Hepatocyte (in vitro differentiated cells): Measurements from ENCODE around the gene HLX. TPM values are rescaled to one million over a fixed set of nuclear protein-coding genes. Genes with fewer than 3 reads are reported as not detected.

Source experiments
- DNase-seq: peaks from one replicate; pipeline ENCODE4 v3.0.0-alpha.2; 2016; ENCODE audit warnings: low spot score
- H2AFZ ChIP-seq: fragments of 200-600 bp; sonication (generic); 2 replicates; pipeline ENCODE4 v1.6.0; 2016; ENCODE audit warnings: antibody characterized with exemption, mild to moderate bottlenecking
- H3K27ac ChIP-seq: fragments of 200-600 bp; sonication (generic); 2 replicates; pipeline ENCODE4 v1.5.1; 2016; ENCODE audit warnings: mild to moderate bottlenecking
- H3K27me3 ChIP-seq: fragments of 200-600 bp; sonication (generic); 2 replicates; pipeline ENCODE4 v1.6.1; 2016
- H3K36me3 ChIP-seq: fragments of 200-600 bp; sonication (generic); replicated peaks from 2 replicates; pipeline ENCODE4 v1.5.1; 2016; ENCODE audit warnings: low read depth; ENCODE audit not compliant: insufficient read depth
- H3K4me1 ChIP-seq: fragments of 200-600 bp; sonication (generic); 2 replicates; pipeline ENCODE4 v1.5.1; 2016; ENCODE audit warnings: mild to moderate bottlenecking, moderate library complexity; ENCODE audit not compliant: insufficient read depth
- H3K4me2 ChIP-seq: fragments of 200-600 bp; sonication (generic); 2 replicates; pipeline ENCODE4 v1.6.0; 2016
- H3K4me3 ChIP-seq: fragments of 200-600 bp; sonication (generic); 2 replicates; pipeline ENCODE4 v1.5.1; 2016; ENCODE audit warnings: mild to moderate bottlenecking
- H3K79me2 ChIP-seq: fragments of 200-600 bp; sonication (generic); 2 replicates; pipeline ENCODE4 v1.6.0; 2017; ENCODE audit warnings: mild to moderate bottlenecking
- H3K9me2 ChIP-seq: fragments of 200-600 bp; sonication (generic); replicated peaks from 2 replicates; pipeline ENCODE4 v1.6.0; 2017; ENCODE audit warnings: mild to moderate bottlenecking; ENCODE audit not compliant: insufficient read depth
- H3K9me3 ChIP-seq: fragments of 200-600 bp; sonication (generic); 2 replicates; pipeline ENCODE4 v1.5.1; 2016; ENCODE audit warnings: low read depth, mild to moderate bottlenecking
- H4K20me1 ChIP-seq: fragments of 200-600 bp; sonication (generic); 2 replicates; pipeline ENCODE4 v1.6.0; 2016; ENCODE audit warnings: mild to moderate bottlenecking; ENCODE audit not compliant: insufficient read depth, poor library complexity, severe bottlenecking
- EZH2 ChIP-seq: fragments of 200-600 bp; sonication (generic); IDR thresholded peaks from 2 replicates; pipeline ENCODE4 v1.6.1; 2016; ENCODE audit warnings: antibody characterized with exemption, mild to moderate bottlenecking, borderline replicate concordance
- EZH2phosphoT487 ChIP-seq: fragments of 200-600 bp; sonication (generic); IDR thresholded peaks from one replicate; pipeline ENCODE4 v1.6.1; 2018; ENCODE audit warnings: antibody characterized with exemption, mild to moderate bottlenecking, low read depth, moderate library complexity; ENCODE audit not compliant: unreplicated experiment, severe bottlenecking
- WGBS: methylation state at CpG from one replicate; pipeline ENCODE4 v1.1.6; 2016; ENCODE audit warnings: low lambda C conversion rate; ENCODE audit errors: missing lambda C conversion rate; 5-methylcytosine and 5-hydroxymethylcytosine counted together
- polyA plus RNA-seq: library from polyadenylated mRNA; unstranded; fragments of >200 nt; fragmentation: Nextera tagmentation; extraction: Ambion mirVana; gene quantifications from 2 replicates; pipeline ENCODE4 v1.2.1, GENCODE V29; 2016
- total RNA-seq: library from RNA; depleted of rRNA; stranded (reverse); fragments of >200 nt; gene quantifications from 2 replicates; pipeline ENCODE4 v1.2.3, GENCODE V29; 2014
- TF ChIP-seq, protein P1 (sequence below): fragments of 200-600 bp; sonication (generic); IDR thresholded peaks from 2 replicates; pipeline ENCODE4 v1.5.1; 2016; ENCODE audit warnings: antibody characterized with exemption, mild to moderate bottlenecking; ENCODE audit not compliant: poor library complexity

Gene HLX
- total and polyA plus RNA-seq, 2 experiments from 2014 or later, result 1.4 to 6.1 TPM

DNA sequence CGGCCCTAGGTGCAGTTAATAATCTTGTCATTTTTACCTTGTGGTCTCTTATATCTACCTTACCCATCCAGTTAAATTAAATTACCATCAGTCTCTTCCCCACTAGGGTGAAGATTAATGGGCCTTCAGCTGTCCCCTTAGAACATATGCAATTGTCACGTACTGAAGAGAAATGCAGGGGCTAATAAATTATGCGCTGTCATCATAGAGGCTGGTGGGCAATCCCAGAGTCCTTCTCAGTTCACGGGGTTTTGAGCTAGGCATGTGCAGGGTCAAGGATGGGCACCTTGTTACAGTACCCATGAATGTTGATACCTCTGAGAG is 35.8 kb downstream of the HLX start:
- TF ChIP-seq, protein P1, sequence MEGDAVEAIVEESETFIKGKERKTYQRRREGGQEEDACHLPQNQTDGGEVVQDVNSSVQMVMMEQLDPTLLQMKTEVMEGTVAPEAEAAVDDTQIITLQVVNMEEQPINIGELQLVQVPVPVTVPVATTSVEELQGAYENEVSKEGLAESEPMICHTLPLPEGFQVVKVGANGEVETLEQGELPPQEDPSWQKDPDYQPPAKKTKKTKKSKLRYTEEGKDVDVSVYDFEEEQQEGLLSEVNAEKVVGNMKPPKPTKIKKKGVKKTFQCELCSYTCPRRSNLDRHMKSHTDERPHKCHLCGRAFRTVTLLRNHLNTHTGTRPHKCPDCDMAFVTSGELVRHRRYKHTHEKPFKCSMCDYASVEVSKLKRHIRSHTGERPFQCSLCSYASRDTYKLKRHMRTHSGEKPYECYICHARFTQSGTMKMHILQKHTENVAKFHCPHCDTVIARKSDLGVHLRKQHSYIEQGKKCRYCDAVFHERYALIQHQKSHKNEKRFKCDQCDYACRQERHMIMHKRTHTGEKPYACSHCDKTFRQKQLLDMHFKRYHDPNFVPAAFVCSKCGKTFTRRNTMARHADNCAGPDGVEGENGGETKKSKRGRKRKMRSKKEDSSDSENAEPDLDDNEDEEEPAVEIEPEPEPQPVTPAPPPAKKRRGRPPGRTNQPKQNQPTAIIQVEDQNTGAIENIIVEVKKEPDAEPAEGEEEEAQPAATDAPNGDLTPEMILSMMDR, result no peak
- TF ChIP-seq EZH2phosphoT487 (no peak), EZH2 (no peak)
- H3K36me3 ChIP-seq, result no peaks in the 10 kb centered on the region
- no peaks in the 10 kb centered on the region for H3K9me3 ChIP-seq
- H3K4me2 ChIP-seq, result no peak overlapping the region
- H3K27me3 ChIP-seq, result peaks cover 19% of the 10 kb centered on the region
- no peak overlapping the region for H3K4me3 ChIP-seq
- no peak overlapping the region for H2AFZ ChIP-seq
- no peaks in the 10 kb centered on the region for H3K9me2 ChIP-seq
- no peak for DNase-seq
- H3K79me2 ChIP-seq, result no peaks in the 10 kb centered on the region
- WGBS, result 87% methylated on average over 4 of the region's 4 CpGs
- no peaks in the 10 kb centered on the region for H4K20me1 ChIP-seq
- no peak overlapping the region for H3K27ac ChIP-seq
- H3K4me1 ChIP-seq, result no peaks in the 10 kb centered on the region

- H3K27ac ChIP-seq, result no peak overlapping the region
- no peak for DNase-seq
- H3K27me3 ChIP-seq, result peaks cover 19% of the 10 kb centered on the region
- H4K20me1 ChIP-seq, result no peaks in the 10 kb centered on the region
- H2AFZ ChIP-seq, result no peak overlapping the region
- H3K9me2 ChIP-seq, result no peaks in the 10 kb centered on the region
- H3K4me1 ChIP-seq, result no peaks in the 10 kb centered on the region
- no peak overlapping the region for H3K4me2 ChIP-seq
- H3K4me3 ChIP-seq, result no peak overlapping the region
- H3K36me3 ChIP-seq, result no peaks in the 10 kb centered on the region
- TF ChIP-seq, protein P1, result no peak
- no peak for TF ChIP-seq EZH2phosphoT487
- no peak for TF ChIP-seq EZH2
- 93% methylated on average over 1 of the region's 1 CpG for WGBS
- H3K79me2 ChIP-seq, result no peaks in the 10 kb centered on the region
- no peaks in the 10 kb centered on the region for H3K9me3 ChIP-seq
Observed at GRCh38 chr1:220915954-220916353, 36.7 kb downstream of the HLX start.

DNA sequence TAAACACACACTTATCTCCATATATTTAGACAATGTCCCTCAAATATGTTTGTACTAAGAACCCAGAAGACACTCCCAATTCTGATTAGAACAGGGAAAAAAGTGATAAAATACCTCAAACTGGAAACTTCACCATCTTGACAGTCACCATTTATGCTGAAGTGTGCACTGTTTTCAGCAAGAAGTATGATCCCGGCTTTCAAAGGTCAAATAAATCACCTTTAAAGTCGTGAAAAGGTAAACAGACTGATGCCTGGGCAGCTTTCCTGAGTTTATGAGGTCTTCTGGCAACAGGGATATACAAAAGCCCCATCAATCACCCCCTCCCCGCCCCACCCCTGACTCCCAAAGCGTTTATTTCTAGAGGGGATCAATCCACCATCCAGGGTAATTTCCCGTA is 37.9 kb downstream of the HLX start:
- peaks cover 19% of the 10 kb centered on the region for H3K27me3 ChIP-seq
- no peak overlapping the region for H3K27ac ChIP-seq
- no peaks in the 10 kb centered on the region for H3K9me2 ChIP-seq
- H3K4me3 ChIP-seq, result no peak overlapping the region
- H3K4me2 ChIP-seq, result no peak overlapping the region
- no peaks in the 10 kb centered on the region for H3K4me1 ChIP-seq
- WGBS, result 32% methylated on average over 4 of the region's 5 CpGs
- DNase-seq, result no peak
- H3K79me2 ChIP-seq, result no peaks in the 10 kb centered on the region
- H4K20me1 ChIP-seq, result no peaks in the 10 kb centered on the region
- no peak overlapping the region for H2AFZ ChIP-seq
- no peaks in the 10 kb centered on the region for H3K36me3 ChIP-seq
- H3K9me3 ChIP-seq, result no peaks in the 10 kb centered on the region
- TF ChIP-seq EZH2 (no peak), EZH2phosphoT487 (no peak)
- TF ChIP-seq, protein P1, result no peak
